C4-2B (cell line): Measurements from ENCODE around the gene EZR.

ENCODE experiments used
- H3K27ac ChIP-seq: fragments of 450-650 bp; 2 replicates; pipeline ENCODE4 v1.5.1; 2017
- CTCF ChIP-seq: fragments of 450-650 bp; conservative IDR thresholded peaks from 2 replicates; pipeline ENCODE4 v1.5.1; 2017; ENCODE audit warnings: mild to moderate bottlenecking
- ZFX ChIP-seq: fragments of 450-650 bp; IDR thresholded peaks from 2 replicates; pipeline ENCODE4 v1.6.1; 2017

Gene EZR

DNA sequence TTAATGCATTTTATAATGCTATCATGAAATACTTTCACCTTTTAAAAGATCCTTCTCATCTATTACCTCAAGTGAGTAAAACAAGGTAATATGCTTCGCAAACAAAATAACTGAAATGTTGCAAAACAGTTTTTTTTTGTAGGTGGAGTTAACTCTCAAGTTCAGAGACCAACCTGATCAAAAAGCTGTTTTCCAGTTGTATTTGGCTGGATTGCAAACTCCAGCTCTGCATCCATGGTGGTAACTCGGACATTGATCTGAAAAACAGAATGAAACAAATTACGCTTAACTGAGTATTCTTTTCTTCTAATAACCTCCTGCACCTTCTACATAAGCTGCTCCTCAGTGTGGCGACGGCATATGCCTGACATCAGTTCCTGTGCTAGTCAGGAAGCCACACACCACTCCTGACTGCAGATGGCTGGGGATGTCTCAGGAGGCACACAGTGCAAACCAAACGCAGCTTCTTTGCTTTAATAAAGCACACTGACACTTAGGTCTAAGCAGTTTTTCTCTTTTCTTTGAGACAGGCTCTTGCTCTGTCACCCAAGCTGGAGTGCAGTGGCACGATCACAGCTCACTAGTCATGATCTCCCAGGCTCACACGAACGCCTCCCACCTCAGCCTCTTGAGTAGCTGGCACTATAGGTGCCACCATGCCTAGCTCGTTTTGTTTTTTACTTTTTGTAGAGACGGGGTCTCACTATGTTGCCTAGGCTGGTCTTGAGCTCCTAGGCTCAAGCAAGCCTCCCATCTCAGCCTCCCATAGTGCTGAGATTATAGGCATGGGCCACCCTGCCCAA is 29.9 kb downstream of the EZR start:
- TF ChIP-seq CTCF (no peak), ZFX (no peak)
- H3K27ac ChIP-seq, result no peak overlapping the region

GRCh38 chr6:158787395-158787794 is 31.8 kb downstream of the EZR start:
- TF ChIP-seq ZFX (no peak), CTCF (no peak)
- peak overlapping the region; percentile 62 for H3K27ac ChIP-seq

DNA sequence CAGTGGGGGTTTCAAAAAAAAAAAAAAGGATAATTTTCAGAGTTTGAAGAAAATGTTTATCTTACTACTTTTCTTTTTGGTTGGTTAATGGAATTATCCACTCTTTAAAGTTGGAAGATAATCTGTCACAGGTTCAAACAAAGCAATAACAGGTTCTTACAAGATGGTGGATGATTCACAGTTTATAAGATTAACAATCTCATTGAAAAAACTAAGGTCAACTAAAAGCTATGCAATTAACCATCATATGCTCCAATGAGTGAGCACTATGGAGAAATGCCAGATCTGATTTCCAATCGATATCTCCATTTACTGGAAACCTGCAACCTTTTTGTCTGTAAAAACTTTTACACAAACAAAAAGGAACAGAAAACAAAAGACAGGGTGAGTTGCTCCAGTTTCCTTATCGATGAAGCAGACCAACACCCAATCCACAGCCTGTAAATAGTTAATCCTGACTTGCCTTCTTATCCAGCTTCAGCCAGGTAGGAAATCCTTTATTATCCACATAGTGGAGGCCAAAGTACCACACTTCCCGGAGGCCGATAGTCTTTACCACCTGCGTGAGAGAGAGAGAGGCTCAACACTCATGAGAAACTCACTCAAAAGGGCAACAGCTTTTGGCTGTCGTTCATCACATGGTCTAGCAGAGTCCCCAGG is 32.4 kb downstream of the EZR start:
- peak overlapping the region; percentile 62 for H3K27ac ChIP-seq
- TF ChIP-seq ZFX, result no peak
- TF ChIP-seq CTCF, result no peak

DNA sequence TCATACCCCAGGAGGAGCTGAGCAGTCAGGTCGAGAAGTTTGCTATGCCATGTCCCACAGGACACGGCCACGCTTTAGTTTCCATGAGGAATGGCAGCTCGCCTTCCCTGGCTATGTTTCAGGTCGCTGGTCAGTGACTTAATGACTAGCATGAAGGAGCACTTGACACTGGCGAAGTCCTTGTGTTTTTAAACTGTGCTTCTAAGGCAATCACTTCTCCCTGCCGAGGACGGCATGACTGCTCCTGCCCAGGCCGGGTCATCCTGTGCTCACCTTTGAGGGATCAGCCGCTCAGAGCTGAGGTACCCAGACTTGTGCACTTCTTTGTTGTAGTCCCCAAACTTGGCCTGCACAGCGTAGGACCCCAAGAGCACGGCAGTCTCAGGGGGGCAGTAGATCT is 34.1 kb downstream of the EZR start:
- H3K27ac ChIP-seq, result no peak overlapping the region; the same call in 1 of the 2 replicates
- TF ChIP-seq ZFX (no peak), CTCF (no peak)

DNA sequence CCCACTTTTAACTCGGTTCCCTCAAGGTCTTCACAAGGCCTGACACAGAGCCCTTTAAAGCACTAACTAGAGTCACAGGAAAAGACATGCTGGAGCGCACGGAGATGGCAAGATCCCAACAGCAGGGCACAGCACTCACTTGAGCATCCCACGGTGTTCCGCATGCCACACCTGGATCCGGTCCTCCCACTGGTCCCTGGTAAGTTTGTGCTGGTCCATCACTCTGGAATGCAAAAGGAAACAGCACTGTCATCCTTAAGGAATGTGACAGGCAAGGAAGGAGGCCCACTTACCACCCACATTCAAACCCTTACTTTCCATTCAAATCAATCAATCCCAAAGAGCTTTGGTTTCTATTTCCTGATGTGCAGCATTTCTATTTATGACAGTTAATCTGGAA is 34.7 kb downstream of the EZR start:
- TF ChIP-seq ZFX (no peak), CTCF (no peak)
- no peak overlapping the region for H3K27ac ChIP-seq

DNA sequence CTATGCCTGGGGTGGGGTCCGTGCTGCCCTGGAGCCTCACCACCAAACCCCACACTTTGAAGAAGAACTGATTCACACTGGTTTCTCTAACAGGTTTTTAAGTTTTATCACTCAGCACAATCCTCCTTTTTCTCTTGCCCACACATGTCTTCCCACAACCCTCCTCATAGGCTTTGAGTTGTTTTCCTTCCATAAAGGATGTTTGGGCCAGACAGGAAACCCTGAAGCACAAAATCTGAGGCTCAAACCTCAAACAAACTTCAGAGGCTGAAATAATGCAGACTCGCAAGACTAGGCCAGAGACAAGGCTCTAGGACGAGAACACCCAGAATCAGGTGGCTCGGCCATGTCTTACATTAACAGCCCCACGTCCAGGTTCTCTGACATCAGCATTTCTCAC is 35.3 kb downstream of the EZR start:
- no peak overlapping the region for H3K27ac ChIP-seq
- TF ChIP-seq ZFX (no peak), CTCF (no peak)

- TF ChIP-seq ZFX (no peak), CTCF (no peak)
- H3K27ac ChIP-seq, result peak overlapping the region; percentile 86
Measured at GRCh38 chr6:158783167-158783450, 36.1 kb downstream of the EZR start.
